HT-29 (cell line): ENCODE data around the gene OR2J1. TPM values are rescaled to one million over a fixed set of nuclear protein-coding genes. Genes with fewer than 3 reads are reported as not detected.

Experiments
- total RNA-seq: library from RNA; depleted of rRNA; stranded (reverse); fragments of >200 nt; shearing (Covaris generic); gene quantifications from 2 replicates; pipeline ENCODE4 v1.2.3, GENCODE V29; 2014; rRNA removed

The OR2J1 gene
- total RNA-seq, 1 experiment from 2014 or later, result not detected

Other genes starting within 250 kb of the OR2J1 start
- 68.4 and 76.3 TPM in 2 replicates for gene TRIM27, start 175.5 kb upstream of the OR2J1 start, total RNA-seq
- gene ZNF311, start 94.2 kb upstream of the OR2J1 start, total RNA-seq, result 1.1 and 1.2 TPM in 2 replicates
- not detected in 2 replicates for gene OR2W1, start 54.3 kb upstream of the OR2J1 start, total RNA-seq
- not detected in 2 replicates for gene OR2B3, start 12.2 kb upstream of the OR2J1 start, total RNA-seq
- not detected in 2 replicates for gene OR2J3, start 8.6 kb downstream of the OR2J1 start, total RNA-seq
- not detected in 2 replicates for gene OR2J2, start 71.4 kb downstream of the OR2J1 start, total RNA-seq
- gene OR14J1, start 202.2 kb downstream of the OR2J1 start, total RNA-seq, result not detected in 2 replicates